ENCODE data around the gene PHLDB2. TPM values are rescaled to one million over a fixed set of nuclear protein-coding genes. Genes with fewer than 3 reads are reported as not detected.

PHLDB2 gene
- total RNA-seq, 2 experiments from 2014 or later, result 0.61 to 2.1 TPM

- Histone ChIP-seq H3K4me1 (ENCODE audit: insufficient read depth, low read length, poor library complexity, severe bottlenecking) (peaks cover 9% of the 10 kb centered on the region), H3K4me2 (ENCODE audit: low read length) (no peak overlapping the region), H3K79me2 (ENCODE audit: insufficient read depth, low read depth, low read length) (no peaks in the 10 kb centered on the region), H4K20me1 (ENCODE audit: insufficient read depth, low read length) (no peaks in the 10 kb centered on the region), H3K9me2 (ENCODE audit: insufficient read depth, low read length) (no peaks in the 10 kb centered on the region), H2AFZ (ENCODE audit: low read length) (no peak overlapping the region), H3K4me3 (ENCODE audit: low read depth, low read length, poor library complexity, severe bottlenecking) (no peak overlapping the region), H3K36me3 (ENCODE audit: insufficient read depth, low read length) (no peaks in the 10 kb centered on the region), H3K27ac (ENCODE audit: low read depth, low read length, poor library complexity, severe bottlenecking) (no peak overlapping the region), H3K9me3 (ENCODE audit: low read length) (no peaks in the 10 kb centered on the region)
- intact Hi-C loops (cut with micrococcal nuclease; ENCODE audit: unreplicated experiment), result no loop called here
- ChIA-PET CTCF (ENCODE audit: unreplicated experiment) (no interaction called here), POLR2A (interaction anchor here (1.0 kb wide), 1 partner anchor 15 kb away, joined by 5 read pairs; no protein-coding TSS in a partner anchor)
- no TSS peak for BruUV-seq (replicated peaks)
- TF ChIP-seq EZH2phosphoT487 (IDR thresholded peaks at IDR 0.05; ENCODE audit: borderline replicate concordance, low read depth, low read length) (no peak), CTCF (conservative IDR thresholded peaks at IDR 0.05; ENCODE audit: low read length) (no peak)
- DNase-seq (ENCODE audit: low spot score), result no peak
Measured at GRCh38 chr3:112002096-112002971, 143.3 kb downstream of the PHLDB2 start.

- POLR2A ChIA-PET, result interaction anchor here (1.0 to 2.1 kb wide), 4 partner anchors 10 to 17 kb away, joined by 3 to 7 read pairs (median 5); no protein-coding TSS in a partner anchor
- no peaks in the 10 kb centered on the region for H3K9me2 ChIP-seq (ENCODE audit: insufficient read depth, low read length)
- CTCF ChIA-PET (ENCODE audit: unreplicated experiment), result interaction anchor here (0.7 kb wide), 1 partner anchor 11 kb away, joined by 3 read pairs; no protein-coding TSS in a partner anchor
- no peak overlapping the region for H3K4me2 ChIP-seq (ENCODE audit: low read length)
- intact Hi-C loops (cut with micrococcal nuclease; ENCODE audit: unreplicated experiment), result no loop called here
- no peaks in the 10 kb centered on the region for H4K20me1 ChIP-seq (ENCODE audit: insufficient read depth, low read length)
- no peak for TF ChIP-seq EZH2phosphoT487 (IDR thresholded peaks at IDR 0.05; ENCODE audit: borderline replicate concordance, low read depth, low read length)
- TF ChIP-seq CTCF (conservative IDR thresholded peaks at IDR 0.05; ENCODE audit: low read length), result no peak
- H3K27ac ChIP-seq (ENCODE audit: low read depth, low read length, poor library complexity, severe bottlenecking), result no peak overlapping the region
- no TSS peak for BruUV-seq (replicated peaks)
- no peak for DNase-seq (ENCODE audit: low spot score)
- H3K36me3 ChIP-seq (ENCODE audit: insufficient read depth, low read length), result no peaks in the 10 kb centered on the region
- H3K4me1 ChIP-seq (ENCODE audit: insufficient read depth, low read length, poor library complexity, severe bottlenecking), result peaks cover 8% of the 10 kb centered on the region
- H3K4me3 ChIP-seq (ENCODE audit: low read depth, low read length, poor library complexity, severe bottlenecking), result no peak overlapping the region
- no peak overlapping the region for H2AFZ ChIP-seq (ENCODE audit: low read length)
- no peaks in the 10 kb centered on the region for H3K79me2 ChIP-seq (ENCODE audit: insufficient read depth, low read depth, low read length)
- H3K9me3 ChIP-seq (ENCODE audit: low read length), result no peaks in the 10 kb centered on the region
Measured at GRCh38 chr3:112003321-112004080, 144.4 kb downstream of the PHLDB2 start.

Data from OCI-LY7 (cell line).